ENCODE results near the gene CACNA1C. TPM values are rescaled to one million over a fixed set of nuclear protein-coding genes. Genes with fewer than 3 reads are reported as not detected.

Gene CACNA1C
- total RNA-seq, 1 donor from 2014 or later: 6.8 TPM

DNA sequence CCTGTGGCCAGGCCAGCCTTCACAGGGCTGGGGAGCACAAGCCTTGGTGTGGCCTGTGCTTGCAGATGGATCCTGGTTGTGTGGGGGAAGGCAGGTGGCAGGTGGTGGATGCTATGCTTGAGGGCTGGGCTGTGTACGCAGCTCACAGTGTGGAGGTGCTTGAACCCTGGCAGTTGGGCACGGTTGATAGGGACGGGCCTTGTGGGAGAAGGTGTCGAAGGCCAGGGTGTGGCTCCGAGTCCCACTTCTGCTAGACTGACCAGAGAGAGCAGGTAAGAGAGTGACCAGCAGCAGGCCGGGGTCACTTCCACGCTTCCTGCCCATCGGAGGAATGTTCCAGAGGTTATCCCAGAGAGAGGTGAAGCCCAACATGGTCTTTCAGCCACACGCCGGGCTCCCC, 85.5 kb downstream of the CACNA1C start:
- DNase-seq (ENCODE audit: low spot score): no peak

DNA sequence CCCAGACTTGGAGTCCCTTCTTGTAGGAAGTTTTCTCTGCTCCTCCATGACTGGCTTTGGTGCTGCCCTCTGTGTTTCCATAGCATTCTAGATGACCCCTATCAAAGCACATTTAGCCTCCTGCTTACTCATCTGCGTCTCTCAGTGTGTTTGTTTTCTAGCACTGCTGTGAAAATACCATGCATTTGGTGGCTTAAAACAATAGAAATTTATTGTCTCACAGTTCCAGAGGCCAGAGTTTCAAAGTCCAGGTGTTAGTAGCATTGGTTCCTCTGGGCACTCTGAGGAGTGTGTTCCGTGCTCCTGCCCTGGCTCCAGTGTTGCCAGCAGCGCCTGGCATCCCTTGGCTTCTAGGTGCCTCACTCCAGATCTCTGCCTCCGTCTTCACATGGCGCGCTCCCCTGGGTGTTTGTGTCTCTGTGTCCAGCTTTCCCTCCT, 86.1 kb downstream of the CACNA1C start:
- DNase-seq (ENCODE audit: low spot score): no peak

DNA sequence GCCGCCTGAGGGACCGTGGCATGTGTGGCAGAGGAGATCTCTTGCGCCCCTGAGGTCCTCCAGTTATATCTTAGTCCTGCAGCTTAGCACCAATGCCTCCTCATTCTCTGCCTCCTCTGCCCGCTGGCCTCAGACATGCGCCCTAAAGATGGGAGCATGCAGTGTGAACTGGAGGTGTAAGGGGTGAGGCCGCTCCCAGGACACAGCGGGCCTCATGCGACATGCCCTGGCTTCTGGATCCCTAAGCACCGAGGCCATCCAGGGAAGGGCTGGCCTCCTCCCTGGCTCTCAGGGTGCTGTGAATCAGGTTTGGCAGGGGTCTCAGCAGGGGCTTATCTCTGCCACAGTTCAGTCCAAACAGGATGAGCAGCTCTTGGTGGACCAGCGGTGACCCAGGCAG, 86.9 kb downstream of the CACNA1C start:
- DNase-seq (ENCODE audit: low spot score): no peak

DNA sequence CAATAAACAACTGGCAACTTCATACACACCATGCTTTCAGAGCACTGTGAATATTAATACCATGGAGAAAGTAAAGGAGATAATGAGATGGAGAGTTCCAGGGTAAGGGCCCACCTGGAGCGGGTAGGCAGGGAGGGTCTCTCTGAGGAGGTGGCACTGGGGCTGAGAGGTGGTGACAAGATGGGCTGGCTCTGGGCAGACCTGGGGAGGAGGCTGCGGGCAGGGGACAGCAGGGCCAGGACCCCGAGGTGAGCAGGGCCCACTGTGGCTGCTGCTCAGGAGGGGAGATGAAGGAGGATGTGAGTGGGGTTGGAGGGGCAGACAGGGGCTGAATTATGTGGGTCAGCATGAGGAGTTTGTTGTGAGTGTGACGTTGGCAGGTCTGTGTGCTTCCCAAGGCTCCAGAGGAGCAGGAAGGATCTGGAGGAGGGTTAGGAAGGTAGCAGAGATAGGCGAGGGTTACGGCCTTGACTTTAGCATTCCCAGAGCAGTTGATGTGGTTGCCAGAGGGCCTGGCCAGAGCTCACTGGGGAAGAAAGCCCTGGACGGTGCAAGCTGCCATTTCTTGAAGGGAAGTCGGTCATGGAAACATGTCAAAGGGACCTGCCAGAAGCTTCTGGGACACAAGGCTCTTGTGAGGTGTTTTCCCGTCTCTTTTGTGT, 88.2 kb downstream of the CACNA1C start:
- DNase-seq (ENCODE audit: low spot score): no peak

DNA sequence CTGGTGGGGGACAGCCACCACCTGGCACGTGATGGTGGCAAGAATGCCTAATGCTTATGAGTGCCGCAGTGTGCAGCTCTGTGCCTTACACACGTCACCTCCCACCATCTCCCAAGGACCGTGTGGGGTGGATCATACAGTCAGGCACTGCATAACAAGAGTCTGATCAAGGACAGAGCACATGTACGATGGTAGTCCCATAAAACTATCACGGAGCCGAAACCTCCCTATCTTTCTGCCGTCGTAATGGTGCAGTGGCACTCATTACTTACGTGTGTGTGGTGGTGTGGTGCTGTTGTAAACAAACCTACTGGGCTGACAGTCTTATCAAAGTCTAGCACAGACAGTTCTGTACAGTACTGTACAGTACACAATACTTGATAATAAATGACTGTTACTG, 89.3 kb downstream of the CACNA1C start:
- DNase-seq (ENCODE audit: low spot score): no peak

DNA sequence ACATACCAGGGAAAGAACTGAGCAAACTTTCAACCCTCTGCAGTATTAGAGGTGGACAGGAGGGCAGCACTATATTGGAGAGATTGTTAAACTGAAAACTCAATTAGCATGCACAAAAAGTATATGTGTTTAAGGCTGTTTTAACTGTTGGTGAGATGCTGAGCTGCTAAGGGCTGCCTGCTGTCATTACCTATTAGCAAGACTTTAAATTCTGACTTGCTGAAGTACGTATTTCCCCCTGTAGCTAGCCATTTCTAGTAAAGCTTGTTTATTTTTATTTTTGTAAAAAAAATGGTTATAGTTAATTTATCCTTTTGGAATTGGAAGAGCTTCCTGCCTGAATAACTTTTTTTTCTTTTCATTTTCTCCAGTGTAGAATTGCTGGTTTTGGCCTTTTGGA, 92.2 kb downstream of the CACNA1C start:
- DNase-seq (ENCODE audit: low spot score): no peak

DNA sequence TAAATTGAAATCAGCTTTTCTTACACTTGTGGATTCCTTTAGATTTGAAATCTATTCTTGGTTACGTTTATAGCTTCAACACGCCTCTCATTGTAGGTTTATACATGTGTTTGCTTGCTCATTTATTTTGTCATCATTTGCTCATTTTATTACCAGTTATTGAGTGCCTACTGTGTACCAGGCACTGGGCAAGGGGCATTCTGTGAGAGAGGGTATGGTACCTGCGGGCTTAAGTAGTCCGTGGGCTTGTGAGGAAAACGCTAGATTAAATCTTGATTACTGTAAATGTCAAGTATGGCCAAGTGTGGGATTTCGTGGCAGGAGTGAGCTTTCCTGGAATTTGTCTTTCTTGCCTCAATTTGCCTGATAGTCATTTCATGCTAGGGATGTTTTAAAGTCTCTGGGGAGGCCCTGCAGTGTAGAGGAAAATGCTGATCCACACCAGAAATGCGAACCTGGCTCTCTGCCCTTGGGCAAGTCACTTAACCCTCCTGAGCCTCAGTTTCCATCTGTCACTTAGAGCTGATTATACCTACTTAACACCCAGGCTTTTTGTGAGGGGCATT, 92.7 kb downstream of the CACNA1C start:
- DNase-seq (ENCODE audit: low spot score): no peak

DNA sequence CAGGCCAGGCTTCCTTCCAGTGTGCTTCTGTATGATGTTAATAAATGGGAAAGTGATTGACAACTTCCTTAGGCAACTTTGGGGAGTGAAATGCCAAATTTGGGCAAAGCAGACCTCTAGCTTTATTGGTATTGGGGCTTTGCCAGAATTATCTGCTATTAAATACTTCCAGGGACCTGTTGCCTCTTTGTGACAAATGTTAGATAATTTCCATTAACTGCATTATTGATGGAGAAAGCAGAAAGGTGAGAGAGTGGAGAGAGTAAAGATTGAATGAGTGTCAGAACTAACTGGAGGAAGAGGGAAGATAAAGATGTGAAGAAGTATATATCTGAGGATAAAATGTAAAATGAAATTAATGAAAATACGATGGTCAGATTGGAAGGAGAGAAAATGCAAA, 94.5 kb downstream of the CACNA1C start:
- no peak for DNase-seq (ENCODE audit: low spot score)

- no peak for DNase-seq (ENCODE audit: low spot score)
Measured at GRCh38 chr12:2149091-2149490, 96.3 kb downstream of the CACNA1C start.

DNA sequence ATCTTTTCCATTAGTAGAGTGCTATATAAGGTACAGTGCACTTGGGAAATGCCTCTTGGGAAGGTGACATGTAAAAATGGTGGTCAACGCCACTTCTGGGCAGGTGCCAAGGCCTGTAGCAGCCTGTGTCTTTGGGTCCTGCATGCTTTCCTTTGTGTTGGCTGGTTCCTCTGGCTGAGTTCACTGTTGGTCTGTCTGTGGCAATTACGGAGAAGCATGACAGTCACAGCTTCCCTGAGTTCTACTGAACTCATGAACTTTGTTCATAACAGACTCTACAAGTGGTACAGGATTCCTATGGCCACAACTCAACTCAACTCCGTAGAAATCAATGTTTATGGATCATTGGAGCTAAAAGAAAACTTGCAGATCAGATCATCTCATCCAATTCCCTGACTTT, 98.0 kb downstream of the CACNA1C start:
- DNase-seq (ENCODE audit: low spot score): no peak

DNA sequence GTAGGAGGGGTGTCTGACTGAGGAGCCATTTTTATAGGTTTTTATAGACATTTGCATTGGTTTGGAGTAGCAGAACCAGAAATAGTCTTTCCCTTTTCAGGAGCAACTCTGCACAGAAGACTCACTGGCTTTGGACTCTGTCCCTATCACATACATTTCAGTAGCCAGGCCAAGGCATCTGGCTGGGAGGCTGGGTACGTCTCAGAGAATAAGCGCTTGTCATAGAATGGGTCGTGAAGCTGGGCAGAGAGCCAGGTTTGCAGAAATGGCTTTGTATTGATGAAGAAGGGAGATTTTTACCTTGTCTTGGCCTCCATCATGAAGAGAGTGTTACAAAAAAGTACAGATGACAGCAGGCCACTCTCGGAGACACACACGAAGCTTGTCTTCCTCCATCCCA, 98.6 kb downstream of the CACNA1C start:
- DNase-seq (ENCODE audit: low spot score): no peak

DNA sequence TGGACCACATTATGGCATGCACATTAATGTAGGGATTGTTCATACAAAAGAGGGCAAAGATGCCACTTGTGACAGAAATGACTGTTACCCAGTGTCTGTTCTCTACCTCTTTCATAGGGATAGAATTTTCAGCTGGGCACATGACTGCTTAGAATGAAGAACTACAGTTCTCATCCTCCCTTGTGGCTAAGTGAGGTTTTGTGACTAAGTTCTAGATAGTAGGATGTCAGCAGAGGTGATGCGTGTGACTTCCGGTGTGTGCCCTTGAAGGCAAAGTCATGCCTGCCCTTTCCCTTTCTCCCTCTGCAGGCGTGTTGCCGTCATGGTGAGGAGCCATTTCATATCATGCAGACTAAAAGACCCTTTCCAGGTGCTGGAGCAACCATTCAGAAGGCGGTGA, 99.3 kb downstream of the CACNA1C start:
- DNase-seq (ENCODE audit: low spot score): no peak

GRCh38 chr12:2154050-2154449, 101.3 kb downstream of the CACNA1C start:
- DNase-seq (ENCODE audit: low spot score): no peak

GRCh38 chr12:2154521-2154920, 101.7 kb downstream of the CACNA1C start:
- DNase-seq (ENCODE audit: low spot score): no peak

DNA sequence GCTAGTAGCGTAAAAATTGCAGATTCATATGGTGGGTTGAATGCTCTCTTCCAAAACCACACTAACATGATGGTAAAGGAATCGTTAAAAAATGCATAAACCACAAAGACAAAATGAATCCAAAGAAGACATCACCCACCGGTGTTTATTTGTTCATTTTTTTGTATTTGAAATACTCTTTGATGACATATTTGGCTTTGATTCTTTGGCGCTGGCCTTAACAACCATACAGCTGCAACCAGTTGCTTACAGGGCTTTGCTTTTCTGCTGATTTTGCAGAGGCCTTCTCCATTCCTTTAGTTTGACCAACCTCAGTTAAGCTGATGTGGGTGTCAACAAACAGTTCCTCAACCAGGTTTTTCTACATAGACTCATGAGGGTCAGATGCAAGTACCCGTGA, 103.5 kb downstream of the CACNA1C start:
- no peak for DNase-seq (ENCODE audit: low spot score)

DNA sequence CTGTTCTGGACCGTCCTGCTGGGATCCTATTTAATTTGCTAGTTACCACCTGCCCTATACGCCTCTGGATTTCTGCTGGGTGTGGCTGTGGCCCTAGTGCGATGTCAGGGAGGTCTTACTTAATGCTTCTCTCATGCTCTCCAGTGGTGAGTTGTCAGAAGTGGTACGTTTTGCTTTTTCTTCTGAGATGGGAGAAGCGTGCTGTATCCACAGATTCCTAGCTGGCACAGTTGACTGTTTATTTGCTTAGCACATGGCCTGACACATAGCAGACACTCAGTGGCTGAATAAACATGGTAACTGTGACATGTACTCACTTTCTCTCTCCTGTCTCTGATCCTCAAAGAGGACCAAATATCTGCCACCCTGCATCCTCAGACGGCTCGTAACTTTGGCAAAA, 107.3 kb downstream of the CACNA1C start:
- DNase-seq (ENCODE audit: low spot score): no peak

DNA sequence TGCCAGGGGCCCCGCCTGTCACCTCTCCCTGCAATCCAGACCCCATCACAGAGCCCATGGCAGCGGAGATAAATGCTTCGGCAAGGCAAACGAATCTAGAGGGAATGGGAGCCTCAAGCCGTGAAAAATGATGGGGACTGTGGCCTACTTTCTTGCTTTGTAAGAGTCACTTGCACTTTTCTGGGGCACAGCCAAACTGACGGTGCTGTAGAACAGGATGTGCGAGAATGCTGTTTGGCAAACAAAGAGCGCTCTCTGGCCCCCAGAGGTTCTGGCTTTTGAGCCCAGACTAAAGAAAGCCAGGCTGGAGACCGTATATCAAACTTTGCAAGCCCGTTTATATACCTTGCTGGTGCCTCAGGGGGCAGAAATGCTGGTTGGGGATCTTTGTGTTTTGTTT, 108.7 kb downstream of the CACNA1C start:
- DNase-seq (ENCODE audit: low spot score): no peak

GRCh38 chr12:2163177-2163941, 110.6 kb downstream of the CACNA1C start:
- no peak for DNase-seq (ENCODE audit: low spot score)

DNA sequence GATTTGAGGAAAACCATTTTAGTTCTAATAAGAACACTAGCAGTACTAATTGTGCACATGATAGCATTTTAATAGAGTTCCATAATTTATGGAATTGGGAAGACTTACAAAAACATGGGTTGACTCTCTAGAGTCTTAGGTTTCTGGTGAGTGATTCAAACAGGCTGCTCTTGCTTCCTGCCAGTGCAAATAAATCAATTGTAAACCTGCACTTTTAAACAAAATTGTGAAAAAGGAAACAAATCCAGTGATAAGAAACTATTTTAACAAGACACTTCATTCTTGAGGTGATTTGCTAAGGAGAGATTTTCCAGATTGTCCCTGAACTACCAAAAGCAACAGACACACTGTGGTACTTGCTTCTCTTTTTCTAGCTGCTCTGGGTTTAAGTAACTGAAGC, 112.2 kb downstream of the CACNA1C start:
- no peak for DNase-seq (ENCODE audit: low spot score)

- DNase-seq (ENCODE audit: low spot score): no peak
Measured at GRCh38 chr12:2165927-2166326, 113.1 kb downstream of the CACNA1C start.

DNA sequence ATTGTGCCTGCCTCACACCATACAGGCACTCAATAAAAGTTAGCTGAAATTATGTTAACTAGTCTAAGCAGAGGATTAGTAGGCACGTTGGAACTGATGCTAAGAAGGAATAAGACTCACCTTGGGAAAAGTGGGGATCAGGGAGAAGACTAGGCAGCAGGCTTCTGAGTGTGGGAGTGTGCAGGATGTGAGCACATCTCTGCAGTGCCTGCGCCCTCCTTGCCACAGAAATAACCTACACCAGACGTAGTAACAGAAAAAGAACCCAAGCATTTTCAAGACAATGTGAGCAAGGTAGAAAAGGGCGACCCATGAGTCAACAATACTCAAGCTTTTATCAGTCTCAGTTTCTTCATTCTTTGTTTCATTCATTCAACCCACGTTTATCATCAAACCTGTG, 113.9 kb downstream of the CACNA1C start:
- DNase-seq (ENCODE audit: low spot score): no peak

GRCh38 chr12:2167231-2167630, 114.4 kb downstream of the CACNA1C start:
- no peak for DNase-seq (ENCODE audit: low spot score)

GRCh38 chr12:2168808-2169207, 116.0 kb downstream of the CACNA1C start:
- DNase-seq (ENCODE audit: low spot score): no peak

All from mesenteric fat pad (tissue), 1 donor.